GM12878 (cell line): ENCODE measurements around the gene ABCA4. TPM values are rescaled to one million over a fixed set of nuclear protein-coding genes. Genes with fewer than 3 reads are reported as not detected.

ENCODE experiments used
- ATAC-seq: fragments of 200-7000 bp; cut with Tn5 transposase; 3 replicates; pipeline ENCODE4 v1.9.1; 2020; ENCODE audit warnings: mild to moderate bottlenecking, moderate library complexity
- BruUV-seq: library from RNA; stranded (reverse); fragments of 400-500 nt; replicated peaks from 2 replicates; lab custom pipeline; 2021; lab: Mats Ljungman, UMichigan
- CTCF ChIA-PET: fragments of 300-600 bp; sonication (Branson Sonifier 250); formaldehyde crosslinking; extraction: SDS; loops from one replicate; lab custom pipeline; 2021; ENCODE audit warnings: inconsistent platforms; lab: Yijun Ruan, JAX
- POLR2A ChIA-PET: fragments of 350-600 bp; formaldehyde crosslinking; extraction: SDS; loops from one replicate; lab custom pipeline; 2021; ENCODE audit warnings: inconsistent platforms; lab: Charles Lee
- RAD21 ChIA-PET: fragments of 300-600 bp; sonication (Branson Sonifier 250); formaldehyde crosslinking; loops from one replicate; lab custom pipeline; 2023; ENCODE audit warnings: antibody characterized with exemption; ENCODE audit not compliant: unreplicated experiment; lab: Charles Lee
- SMC1A ChIA-PET: fragments of 300-600 bp; sonication (Branson Sonifier 250); formaldehyde crosslinking; loops from one replicate; lab custom pipeline; 2023; ENCODE audit not compliant: unreplicated experiment, uncharacterized antibody; lab: Charles Lee
- DNase-seq: peaks from one replicate; pipeline ENCODE4 v3.0.0-alpha.2; 2011; ENCODE audit warnings: low read depth, low spot score
- FAIRE-seq: peaks from 3 replicates; lab custom pipeline; 2011; peaks lifted over from hg19 to GRCh38; lab: Jason Lieb, UNC
- H2AFZ ChIP-seq: 2 replicates; pipeline ENCODE4 v1.6.0; 2011; ENCODE audit warnings: low read depth, low read length, control low read depth; ENCODE audit not compliant: control insufficient read depth
- H3K27ac ChIP-seq: 2 replicates; pipeline ENCODE4 v1.5.1; 2011; ENCODE audit warnings: control low read depth; ENCODE audit not compliant: control insufficient read depth, insufficient read depth
- H3K27me3 ChIP-seq, 2 experiments: replicated peaks in 1 of 2; 2 replicates each; pipeline versions ENCODE4 v1.6.0 to v1.6.1; 2011; ENCODE audit warnings: low read length in 1 of 2; ENCODE audit not compliant: control insufficient read depth in 2 of 2, insufficient read depth in 2 of 2
- H3K36me3 ChIP-seq, 2 experiments: 2 replicates each; pipeline ENCODE4 v1.5.1; 2011; ENCODE audit warnings: low read length in 1 of 2; ENCODE audit not compliant: control insufficient read depth in 2 of 2, insufficient read depth in 2 of 2
- H3K4me1 ChIP-seq: 2 replicates; pipeline ENCODE4 v1.6.1; 2011; ENCODE audit warnings: mild to moderate bottlenecking, low read length, moderate library complexity, mixed read lengths; ENCODE audit not compliant: control insufficient read depth, insufficient read depth
- H3K4me2 ChIP-seq: 2 replicates; pipeline ENCODE4 v1.6.0; 2011; ENCODE audit warnings: control low read depth; ENCODE audit not compliant: control insufficient read depth, insufficient read depth
- H3K4me3 ChIP-seq: fragments of 200-600 bp; sonication (generic); 2 replicates; pipeline ENCODE4 v1.5.1; 2016
- H3K79me2 ChIP-seq: 2 replicates; pipeline ENCODE4 v1.6.0; 2011; ENCODE audit warnings: low read length; ENCODE audit not compliant: control insufficient read depth, insufficient read depth
- H3K9ac ChIP-seq: 2 replicates; pipeline ENCODE4 v1.8.0; 2011; ENCODE audit warnings: low read length, control low read depth, mixed read lengths; ENCODE audit not compliant: control insufficient read depth, insufficient read depth
- H3K9me3 ChIP-seq: replicated peaks from 3 replicates; pipeline ENCODE4 v1.5.1; 2011; ENCODE audit warnings: mild to moderate bottlenecking, low read length; ENCODE audit not compliant: control insufficient read depth, insufficient read depth
- H4K20me1 ChIP-seq: 2 replicates; pipeline ENCODE4 v1.6.0; 2011; ENCODE audit not compliant: control insufficient read depth, insufficient read depth
- CHD4 ChIP-seq: fragments of 200-600 bp; sonication (generic); IDR thresholded peaks from 2 replicates; pipeline ENCODE4 v1.6.1; 2016; ENCODE audit warnings: mild to moderate bottlenecking
- HDAC2 ChIP-seq: fragments of 200-600 bp; sonication (generic); IDR thresholded peaks from 2 replicates; pipeline ENCODE4 v1.6.1; 2017
- SMARCA5 ChIP-seq: fragments of 450-650 bp; IDR thresholded peaks from 2 replicates; pipeline ENCODE4 v1.6.1; 2017; ENCODE audit warnings: mild to moderate bottlenecking
- WGBS: methylation state at CpG from one replicate; pipeline ENCODE4 v1.1.6; 2016; ENCODE audit warnings: low lambda C conversion rate; ENCODE audit not compliant: insufficient replicate concordance, insufficient coverage; ENCODE audit errors: missing lambda C conversion rate; 5-methylcytosine and 5-hydroxymethylcytosine counted together
- in situ Hi-C: fragments of 300-500 bp; cut with MboI; formaldehyde crosslinking; loops from 9 replicates; pipeline ENCODE4 v1.14.3; 2018; ENCODE audit warnings: mixed read lengths
- intact Hi-C: fragments of 100-400 bp; cut with micrococcal nuclease; formaldehyde crosslinking; loops from one replicate; pipeline ENCODE4 v1.14.2; 2022; ENCODE audit not compliant: unreplicated experiment
- polyA plus RNA-seq, 11 experiments: library from polyadenylated mRNA; depleted of rRNA in 4 of 11; unstranded in 6 of 11; stranded (reverse) in 5 of 11; fragments of >200 nt; fragmentation: Nextera tagmentation in 4 of 11; fragmentation: Illumina TruSeq in 1 of 11; extraction: Ambion mirVana in 4 of 11; extraction: Trizol in 1 of 11; gene quantifications; 1 replicate in 1 of 11; 2 replicates in 10 of 11; pipeline versions ENCODE4 v1.2.1 to v1.2.3, GENCODE V29; 2011 to 2016; ENCODE audit warnings: inconsistent platforms in 2 of 11, missing spikeins in 2 of 11, low read depth in 1 of 11
- total RNA-seq, 4 experiments: library from RNA; depleted of rRNA in 3 of 4; stranded (reverse); fragments of >200 nt in 3 of 4; fragmentation: Illumina TruSeq in 1 of 4; extraction: Trizol in 1 of 4; gene quantifications; 2 replicates each; pipeline versions ENCODE4 v1.2.1 to v1.2.3, GENCODE V29; 2013 to 2021
- TF ChIP-seq, protein P1 (sequence below): fragments of 450-650 bp; IDR thresholded peaks from 2 replicates; pipeline ENCODE4 v1.6.1; 2017; ENCODE audit warnings: antibody characterized with exemption, mild to moderate bottlenecking, moderate library complexity

ABCA4 gene
- total and polyA plus RNA-seq, 10 of the 15 experiments (the other 5 are each of a cell fraction or from before 2014, with no cell fraction given) = 0.03 to 0.28 (median 0.11) TPM; not detected in 3

DNA sequence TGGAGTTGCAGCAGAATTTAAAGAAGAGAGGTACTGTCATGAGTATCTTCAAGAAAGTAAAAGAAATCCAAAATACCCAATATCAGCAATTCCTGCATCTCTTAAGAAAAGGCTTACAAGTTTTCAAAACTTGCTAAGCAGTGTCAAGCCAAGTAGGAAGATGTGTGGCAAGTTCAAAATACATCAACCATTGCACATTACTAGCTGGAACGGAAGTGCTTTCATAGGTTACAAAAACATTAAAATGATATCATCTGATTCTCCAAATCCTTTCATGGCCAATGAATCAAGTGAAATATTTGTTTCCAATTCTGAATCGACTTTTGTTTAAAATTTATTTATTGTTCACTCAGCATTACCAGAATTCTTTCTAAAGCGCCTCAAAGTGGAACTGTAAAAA, 5.7 kb upstream of the ABCA4 start:
- POLR2A ChIA-PET = no interaction called here
- in situ Hi-C loops = no loop called here
- 39% methylated on average over 3 of the region's 3 CpGs for WGBS
- FAIRE-seq = no peak
- TF ChIP-seq, protein P1, sequence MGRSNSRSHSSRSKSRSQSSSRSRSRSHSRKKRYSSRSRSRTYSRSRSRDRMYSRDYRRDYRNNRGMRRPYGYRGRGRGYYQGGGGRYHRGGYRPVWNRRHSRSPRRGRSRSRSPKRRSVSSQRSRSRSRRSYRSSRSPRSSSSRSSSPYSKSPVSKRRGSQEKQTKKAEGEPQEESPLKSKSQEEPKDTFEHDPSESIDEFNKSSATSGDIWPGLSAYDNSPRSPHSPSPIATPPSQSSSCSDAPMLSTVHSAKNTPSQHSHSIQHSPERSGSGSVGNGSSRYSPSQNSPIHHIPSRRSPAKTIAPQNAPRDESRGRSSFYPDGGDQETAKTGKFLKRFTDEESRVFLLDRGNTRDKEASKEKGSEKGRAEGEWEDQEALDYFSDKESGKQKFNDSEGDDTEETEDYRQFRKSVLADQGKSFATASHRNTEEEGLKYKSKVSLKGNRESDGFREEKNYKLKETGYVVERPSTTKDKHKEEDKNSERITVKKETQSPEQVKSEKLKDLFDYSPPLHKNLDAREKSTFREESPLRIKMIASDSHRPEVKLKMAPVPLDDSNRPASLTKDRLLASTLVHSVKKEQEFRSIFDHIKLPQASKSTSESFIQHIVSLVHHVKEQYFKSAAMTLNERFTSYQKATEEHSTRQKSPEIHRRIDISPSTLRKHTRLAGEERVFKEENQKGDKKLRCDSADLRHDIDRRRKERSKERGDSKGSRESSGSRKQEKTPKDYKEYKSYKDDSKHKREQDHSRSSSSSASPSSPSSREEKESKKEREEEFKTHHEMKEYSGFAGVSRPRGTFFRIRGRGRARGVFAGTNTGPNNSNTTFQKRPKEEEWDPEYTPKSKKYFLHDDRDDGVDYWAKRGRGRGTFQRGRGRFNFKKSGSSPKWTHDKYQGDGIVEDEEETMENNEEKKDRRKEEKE = no peak
- TF ChIP-seq CHD4 (no peak), SMARCA5 (no peak), HDAC2 (no peak)
- TF ChIP-seq, all 136 proteins: peak for 0
- H3K4me2 ChIP-seq = no peak overlapping the region
- BruUV-seq = no TSS peak
- DNase-seq = no peak
- ChIA-PET CTCF (interaction anchor here (0.6 kb wide), 1 partner anchor 87 kb away, joined by 3 read pairs; no protein-coding TSS in a partner anchor), SMC1A (no interaction called here), RAD21 (no interaction called here)
- no peaks in the 10 kb centered on the region for H3K9me3 ChIP-seq
- no peaks in the 10 kb centered on the region; a peak in 1 of 4 replicates for H3K27me3 ChIP-seq
- H3K36me3 ChIP-seq = no peaks in the 10 kb centered on the region
- intact Hi-C loops = no loop called here
- no peak overlapping the region for H3K27ac ChIP-seq
- no peak overlapping the region for H3K4me3 ChIP-seq
- no peak for ATAC-seq
- no peaks in the 10 kb centered on the region for H4K20me1 ChIP-seq
- H3K4me1 ChIP-seq = no peaks in the 10 kb centered on the region
- no peak overlapping the region for H2AFZ ChIP-seq
- H3K79me2 ChIP-seq = no peaks in the 10 kb centered on the region
- no peak overlapping the region for H3K9ac ChIP-seq
